Naive thymus-derived CD4-positive, alpha-beta T cell (primary cell): ENCODE data around the gene CDC40. TPM values are rescaled to one million over a fixed set of nuclear protein-coding genes. Genes with fewer than 3 reads are reported as not detected.
A peak's percentile ranks its signal among the peaks of the same experiment; 100 is the strongest.

ENCODE experiments used
- ATAC-seq: fragments of 150-1000 bp; cut with Tn5 transposase; 2 replicates; pipeline ENCODE4 v1.10.0; 2021; ENCODE audit warnings: mild to moderate bottlenecking, moderate library complexity
- CTCF ChIA-PET: fragments of 350-600 bp; sonication (Branson Sonifier 250); formaldehyde crosslinking; loops from one replicate; lab custom pipeline; 2021; ENCODE audit warnings: antibody characterized with exemption; lab: Charles Lee
- POLR2A ChIA-PET: fragments of 350-600 bp; sonication (Branson Sonifier 250); formaldehyde crosslinking; loops from one replicate; lab custom pipeline; 2021; ENCODE audit warnings: antibody characterized with exemption, inconsistent platforms; lab: Charles Lee
- DNase-seq, 9 donors: peaks; one replicate each; pipeline versions ENCODE4 v3.0.0 to v3.0.0-alpha.2; 2020 to 2022; ENCODE audit warnings: mixed read lengths in 1 of 9
- H3K27ac ChIP-seq: one replicate; pipeline ENCODE4 v1.7.0; 2013; ENCODE audit warnings: mild to moderate bottlenecking, low read depth, low read length, moderate library complexity
- H3K27me3 ChIP-seq, 2 donors: one replicate each; pipeline ENCODE4 v1.7.0; 2013; ENCODE audit warnings: low read length in 2 of 2, mild to moderate bottlenecking in 2 of 2, moderate library complexity in 2 of 2; ENCODE audit not compliant: control insufficient read depth in 2 of 2, insufficient read depth in 2 of 2
- H3K36me3 ChIP-seq, 3 experiments: 1 replicate in 2 of 3; 2 replicates in 1 of 3; pipeline ENCODE4 v1.7.0; 2013; ENCODE audit warnings: low read length in 3 of 3, mild to moderate bottlenecking in 3 of 3, moderate library complexity in 1 of 3; ENCODE audit not compliant: insufficient read depth in 3 of 3, control insufficient read depth in 2 of 3
- H3K4me1 ChIP-seq, 2 donors: one replicate each; pipeline ENCODE4 v1.7.0; 2013; ENCODE audit warnings: low read length in 2 of 2, mild to moderate bottlenecking in 2 of 2, moderate library complexity in 1 of 2; ENCODE audit not compliant: control insufficient read depth in 2 of 2, insufficient read depth in 2 of 2
- H3K4me3 ChIP-seq: 2 replicates; pipeline ENCODE4 v1.7.0; 2013; ENCODE audit warnings: mild to moderate bottlenecking, low read length
- H3K9me3 ChIP-seq, 3 experiments: 1 replicate in 2 of 3; 2 replicates in 1 of 3; pipeline ENCODE4 v1.7.0; 2013; ENCODE audit warnings: low read length in 3 of 3; ENCODE audit not compliant: control insufficient read depth in 2 of 3
- H3K27ac Mint-ChIP-seq, 9 donors: one replicate each; pipeline ENCODE4 v1.8.0; 2020 to 2022; ENCODE audit warnings: mixed read lengths in 9 of 9, mild to moderate bottlenecking in 8 of 9, moderate library complexity in 5 of 9, inconsistent platforms in 2 of 9
- H3K27me3 Mint-ChIP-seq, 5 donors: one replicate each; pipeline ENCODE4 v1.8.0; 2021 to 2022; ENCODE audit warnings: mixed read lengths in 5 of 5, mild to moderate bottlenecking in 1 of 5
- H3K36me3 Mint-ChIP-seq, 5 donors: one replicate each; pipeline ENCODE4 v1.8.0; 2020 to 2022; ENCODE audit warnings: mixed read lengths in 5 of 5, mild to moderate bottlenecking in 3 of 5, inconsistent platforms in 1 of 5
- H3K4me1 Mint-ChIP-seq, 7 donors: one replicate each; pipeline ENCODE4 v1.8.0; 2020 to 2022; ENCODE audit warnings: mixed read lengths in 7 of 7, mild to moderate bottlenecking in 3 of 7, inconsistent platforms in 1 of 7
- H3K4me3 Mint-ChIP-seq, 10 donors: one replicate each; pipeline ENCODE4 v1.8.0; 2020 to 2022; ENCODE audit warnings: mild to moderate bottlenecking in 10 of 10, mixed read lengths in 10 of 10, moderate library complexity in 6 of 10, inconsistent platforms in 2 of 10
- H3K9me3 Mint-ChIP-seq, 11 donors: one replicate each; pipeline ENCODE4 v1.8.0; 2020 to 2022; ENCODE audit warnings: mixed read lengths in 11 of 11, mild to moderate bottlenecking in 4 of 11, inconsistent platforms in 1 of 11, moderate library complexity in 1 of 11
- intact Hi-C, 2 donors: fragments of 100-400 bp; cut with micrococcal nuclease; formaldehyde crosslinking; loops; one replicate each; pipeline ENCODE4 v1.15.1; 2023
- polyA plus RNA-seq, 2 donors: library from polyadenylated mRNA; unstranded; fragments of 300-500 nt; fragmentation: Illumina TruSeq; gene quantifications; one replicate each; pipeline ENCODE4 v1.2.3, GENCODE V29; 2021
- total RNA-seq, 6 experiments: library from RNA in 5 of 6; stranded (reverse) in 5 of 6; gene quantifications; 1 replicate in 5 of 6; 2 replicates in 1 of 6; pipeline ENCODE4 v1.2.3 and lab custom pipeline; 2021 to 2026

The CDC40 gene
- total and polyA plus RNA-seq, 7 experiments from 2014 or later, result 21.3 to 40.6 (median 32.2) TPM

DNA sequence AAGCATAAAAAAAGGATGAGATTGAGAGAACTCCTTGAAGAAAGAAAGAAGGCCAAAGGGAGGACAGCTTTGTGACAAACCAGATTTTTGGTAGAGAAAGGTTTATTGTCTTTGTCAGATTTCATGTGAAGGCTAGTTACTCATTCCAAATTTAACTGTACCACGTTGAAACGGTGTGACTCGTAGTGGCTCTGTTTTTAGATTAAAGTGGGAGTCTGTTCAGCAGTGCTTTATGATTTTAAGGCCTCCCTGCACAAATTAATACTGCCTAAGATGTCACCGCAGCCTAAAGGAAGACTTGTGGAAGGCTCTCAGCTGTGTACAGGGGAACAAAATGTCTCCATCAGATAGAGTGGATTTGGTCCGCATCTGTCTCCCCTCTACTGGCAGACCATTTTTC lies 35.9 kb downstream of the CDC40 start:
- Histone ChIP-seq H3K9me3 (no peaks in the 10 kb centered on the region), H3K4me1 (no peaks in the 10 kb centered on the region), H3K27ac (no peak overlapping the region), H3K4me3 (no peak overlapping the region), H3K36me3 (peaks cover 3 to 83% (median 19%) of the 10 kb centered on the region in 3 experiments), H3K27me3 (no peaks in the 10 kb centered on the region)
- ChIA-PET CTCF (interaction anchor here (0.6 kb wide), 1 partner anchor 10 kb away, joined by 3 read pairs; no protein-coding TSS in a partner anchor), POLR2A (no interaction called here)
- Mint-ChIP-seq H3K9me3 (no peaks in the 10 kb centered on the region), H3K36me3 (peaks cover 19 to 62% (median 46%) of the 10 kb centered on the region in 5 donors), H3K4me1 (no peaks in the 10 kb centered on the region), H3K4me3 (no peak overlapping the region), H3K27ac (peak overlapping the region in 1 of 9 donors; percentile 26), H3K27me3 (no peaks in the 10 kb centered on the region)
- DNase-seq (no peak), ATAC-seq (no peak)
- intact Hi-C loops, result loop anchor here in 1 of 2 donors (2.0 to 5.0 kb wide), 2 partner anchors 13 to 39 kb away; partner anchors contain the start of gene WASF1

DNA sequence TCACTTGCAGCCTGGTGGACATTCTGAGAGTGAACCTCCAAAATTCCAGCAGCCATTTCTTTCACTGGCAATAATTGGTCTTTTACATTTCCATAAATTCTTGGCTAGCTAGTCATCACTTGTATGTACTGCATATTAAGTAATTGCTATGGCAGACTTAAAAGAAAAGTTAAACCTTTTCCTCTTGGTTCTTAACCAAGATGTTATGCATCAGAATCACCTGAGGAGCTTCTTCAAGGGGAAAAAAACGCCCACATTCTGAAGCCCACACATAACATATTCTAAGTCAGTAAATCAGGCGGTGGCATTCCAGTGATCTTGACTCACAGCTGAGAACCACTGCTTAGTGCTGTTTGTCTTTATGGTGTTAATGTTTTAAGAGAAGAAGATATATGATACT lies 37.0 kb downstream of the CDC40 start:
- no peaks in the 10 kb centered on the region for H3K4me1 ChIP-seq
- intact Hi-C loops, result loop anchor here in 1 of 2 donors (2.0 to 5.0 kb wide), 2 partner anchors 14 to 40 kb away; partner anchors contain the start of gene WASF1
- no peaks in the 10 kb centered on the region for H3K27me3 Mint-ChIP-seq
- H3K9me3 Mint-ChIP-seq, result no peaks in the 10 kb centered on the region
- H3K4me3 ChIP-seq, result no peak overlapping the region
- ChIA-PET POLR2A (no interaction called here), CTCF (no interaction called here)
- H3K4me3 Mint-ChIP-seq, result no peak overlapping the region
- no peak overlapping the region for H3K27ac Mint-ChIP-seq
- no peaks in the 10 kb centered on the region for H3K27me3 ChIP-seq
- no peaks in the 10 kb centered on the region for H3K4me1 Mint-ChIP-seq
- no peak for DNase-seq
- H3K9me3 ChIP-seq, result no peaks in the 10 kb centered on the region
- no peak overlapping the region for H3K27ac ChIP-seq
- H3K36me3 ChIP-seq, result peaks cover under 1 to 80% (median 14%) of the 10 kb centered on the region in 3 experiments
- ATAC-seq, result no peak
- peaks cover 14 to 56% (median 42%) of the 10 kb centered on the region in 5 donors for H3K36me3 Mint-ChIP-seq

GRCh38 chr6:110221738-110222137 lies 41.5 kb downstream of the CDC40 start:
- Histone ChIP-seq H3K9me3 (no peaks in the 10 kb centered on the region), H3K36me3 (peaks cover 0 to 58% (median 8%) of the 10 kb centered on the region in 3 experiments)
- CTCF ChIA-PET, result no interaction called here

GRCh38 chr6:110226261-110226660 lies 46.0 kb downstream of the CDC40 start:
- ATAC-seq (no peak), DNase-seq (no peak)
- intact Hi-C loops, result loop anchor here in 1 of 2 donors (5.0 kb wide), 1 partner anchor 39 kb away; no protein-coding TSS in a partner anchor
- Mint-ChIP-seq H3K4me3 (no peak overlapping the region), H3K9me3 (no peaks in the 10 kb centered on the region), H3K27ac (no peak overlapping the region), H3K4me1 (peaks cover 0 to 1% (median 0%) of the 10 kb centered on the region in 7 donors), H3K36me3 (peaks cover 3 to 44% (median 31%) of the 10 kb centered on the region in 5 donors), H3K27me3 (no peaks in the 10 kb centered on the region)
- Histone ChIP-seq H3K27ac (no peak overlapping the region), H3K4me1 (no peaks in the 10 kb centered on the region), H3K36me3 (peaks cover 0 to 39% (median 4%) of the 10 kb centered on the region in 3 experiments), H3K4me3 (no peak overlapping the region), H3K9me3 (no peaks in the 10 kb centered on the region), H3K27me3 (no peaks in the 10 kb centered on the region)
- POLR2A ChIA-PET, result no interaction called here
- CTCF ChIA-PET, result no interaction called here

More at GRCh38 chr6:110221738-110222137, 41.5 kb downstream of the CDC40 start:
- Mint-ChIP-seq H3K4me3 (no peak overlapping the region), H3K36me3 (peaks cover 3 to 55% (median 38%) of the 10 kb centered on the region in 5 donors), H3K27me3 (no peaks in the 10 kb centered on the region), H3K27ac (peak overlapping the region in 1 of 9 donors; percentile 26), H3K4me1 (peaks cover 0 to 1% (median 0%) of the 10 kb centered on the region in 7 donors), H3K9me3 (no peaks in the 10 kb centered on the region)
- intact Hi-C loops, result no loop called here
- POLR2A ChIA-PET, result no interaction called here
- H3K4me1 ChIP-seq, result no peaks in the 10 kb centered on the region
- no peak overlapping the region for H3K4me3 ChIP-seq
- no peak for DNase-seq
- H3K27ac ChIP-seq, result no peak overlapping the region
- no peaks in the 10 kb centered on the region for H3K27me3 ChIP-seq
- ATAC-seq, result no peak

GRCh38 chr6:110232450-110232849 lies 52.2 kb downstream of the CDC40 start:
- Mint-ChIP-seq H3K9me3 (peaks cover 0 to 4% (median 0%) of the 10 kb centered on the region in 11 donors), H3K36me3 (peaks cover 0 to 34% (median 21%) of the 10 kb centered on the region in 5 donors), H3K27ac (peak overlapping the region in 5 of 9 donors; percentile 17 to 71 (median 38)), H3K27me3 (no peaks in the 10 kb centered on the region), H3K4me3 (peak overlapping the region in 2 of 10 donors; percentile 7 to 14), H3K4me1 (peaks cover 3 to 19% (median 7%) of the 10 kb centered on the region in 7 donors)
- Histone ChIP-seq H3K4me3 (no peak overlapping the region), H3K27ac (no peak overlapping the region), H3K27me3 (no peaks in the 10 kb centered on the region), H3K9me3 (no peaks in the 10 kb centered on the region), H3K4me1 (peaks cover 0 to 5% of the 10 kb centered on the region in 2 donors), H3K36me3 (peaks cover 0 to 12% (median 0%) of the 10 kb centered on the region in 3 experiments)
- DNase-seq (no peak), ATAC-seq (no peak)
- ChIA-PET POLR2A (no interaction called here), CTCF (no interaction called here)
- intact Hi-C loops, result no loop called here

DNA sequence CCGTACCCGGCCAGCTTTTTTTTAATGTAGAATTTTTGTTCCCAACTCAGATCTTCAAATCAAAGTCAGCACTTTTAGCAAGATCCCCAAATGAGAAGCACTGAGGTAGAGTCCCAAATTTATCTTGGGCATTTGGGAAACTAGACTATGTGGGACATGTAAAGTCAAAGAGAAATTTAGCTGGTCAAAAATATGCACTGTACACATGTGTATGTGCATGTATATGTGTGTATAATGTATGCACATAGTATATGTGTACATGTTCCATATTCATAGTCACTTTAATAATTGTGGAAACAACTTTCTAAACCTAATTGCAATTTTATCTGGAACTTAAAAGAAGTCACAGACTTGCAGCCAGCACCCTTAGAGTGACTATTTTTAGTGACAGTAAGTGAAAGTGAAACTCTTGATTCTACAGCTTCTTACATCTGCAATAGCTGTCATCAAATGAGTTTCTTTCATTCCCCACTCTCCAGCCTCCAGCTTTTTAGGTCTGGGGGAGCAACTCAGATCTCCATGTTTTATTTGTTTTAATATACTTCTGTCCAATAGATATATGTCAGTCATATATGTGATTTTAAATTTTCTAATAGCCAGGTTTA lies 53.6 kb downstream of the CDC40 start:
- Mint-ChIP-seq H3K36me3 (peaks cover 0 to 37% (median 26%) of the 10 kb centered on the region in 5 donors), H3K27me3 (no peaks in the 10 kb centered on the region), H3K27ac (peak overlapping the region in 3 of 9 donors; percentile 28 to 67 (median 62)), H3K4me3 (no peak overlapping the region), H3K9me3 (peaks cover 0 to 4% (median 0%) of the 10 kb centered on the region in 11 donors), H3K4me1 (peaks cover 3 to 19% (median 7%) of the 10 kb centered on the region in 7 donors)
- Histone ChIP-seq H3K36me3 (peaks cover 0 to 7% (median 0%) of the 10 kb centered on the region in 3 experiments), H3K4me1 (peaks cover 0 to 5% of the 10 kb centered on the region in 2 donors), H3K4me3 (no peak overlapping the region), H3K9me3 (no peaks in the 10 kb centered on the region), H3K27me3 (no peaks in the 10 kb centered on the region), H3K27ac (no peak overlapping the region)
- POLR2A ChIA-PET, result interaction anchor here (0.6 kb wide), 1 partner anchor 692 kb away, joined by 3 read pairs; no protein-coding TSS in a partner anchor
- ATAC-seq, result peak; percentile 34
- DNase-seq, result peak in 2 of 9 donors; percentile 1 to 8
- CTCF ChIA-PET, result no interaction called here
- intact Hi-C loops, result loop anchor here in 1 of 2 donors (2.0 kb wide), 1 partner anchor 53 kb away; the partner anchor contains the start of gene CDC40
